ENCODE data around the gene FAM227B. TPM values are rescaled to one million over a fixed set of nuclear protein-coding genes. Genes with fewer than 3 reads are reported as not detected.

FAM227B gene
- total and polyA plus RNA-seq, 2 experiments from 2014 or later: 10.4 to 23.6 TPM

DNA sequence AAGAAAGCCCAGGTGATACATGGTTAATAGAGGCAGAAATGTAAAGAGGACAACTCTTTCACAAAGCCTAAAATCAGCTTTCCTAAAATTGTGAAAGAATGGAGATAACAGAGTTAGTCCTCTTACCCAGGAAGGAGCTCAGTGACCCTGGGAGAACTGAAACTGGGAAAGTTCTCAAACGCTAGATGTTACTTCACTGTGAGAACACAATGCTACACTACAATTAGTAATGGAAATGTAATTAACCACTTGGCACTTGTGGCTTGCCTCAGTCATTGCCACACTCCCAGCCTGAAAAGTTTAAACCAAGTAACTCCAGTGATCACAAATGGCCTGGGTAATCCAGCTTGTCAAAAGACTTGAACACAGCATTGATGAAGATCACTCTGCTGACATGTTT lies 300.3 kb downstream of the FAM227B start:
- no peak overlapping the region for H3K27ac ChIP-seq
- no peak for TF ChIP-seq CTCF (IDR thresholded peaks at IDR 0.05; ENCODE audit: low read depth, low read length)
- DNase-seq (ENCODE audit: low read depth in 1 of 2, low spot score in 1 of 2): peak in 1 of 2 donors; percentile 18
- H3K27me3 ChIP-seq: no peaks in the 10 kb centered on the region
- H3K4me1 ChIP-seq (ENCODE audit: low read depth): peaks cover 4% of the 10 kb centered on the region
- no peaks in the 10 kb centered on the region for H3K36me3 ChIP-seq
- H3K9me3 ChIP-seq (ENCODE audit: low read depth): no peaks in the 10 kb centered on the region
- no peak overlapping the region for H3K4me3 ChIP-seq

DNA sequence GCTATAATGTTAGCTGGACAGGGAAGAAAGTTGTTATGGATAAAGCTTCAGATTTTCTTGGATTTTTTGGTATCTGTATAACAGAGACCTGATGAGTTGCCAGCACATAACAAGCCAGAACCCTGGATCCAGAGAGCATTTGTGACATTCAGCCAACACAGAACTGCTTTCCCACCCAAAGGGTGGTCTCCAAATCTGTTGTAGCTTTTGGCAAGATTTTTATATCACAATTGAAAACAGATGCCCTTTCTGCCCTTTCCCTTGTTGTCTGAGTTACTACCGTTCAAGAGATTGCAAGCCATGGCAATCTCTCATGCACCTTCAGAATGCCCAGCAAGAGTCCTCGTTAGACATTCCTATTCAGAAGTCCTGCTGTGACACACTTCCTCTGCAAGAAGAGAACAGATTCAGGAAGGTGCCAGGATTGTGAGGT lies 305.2 kb downstream of the FAM227B start:
- Histone ChIP-seq H3K27me3 (no peaks in the 10 kb centered on the region), H3K9me3 (ENCODE audit: low read depth) (no peaks in the 10 kb centered on the region), H3K36me3 (no peaks in the 10 kb centered on the region), H3K27ac (no peak overlapping the region), H3K4me1 (ENCODE audit: low read depth) (no peaks in the 10 kb centered on the region), H3K4me3 (no peak overlapping the region)
- DNase-seq (ENCODE audit: low read depth in 1 of 2, low spot score in 1 of 2): peak in 1 of 2 donors; percentile 11
- no peak for TF ChIP-seq CTCF (IDR thresholded peaks at IDR 0.05; ENCODE audit: low read depth, low read length)

DNA sequence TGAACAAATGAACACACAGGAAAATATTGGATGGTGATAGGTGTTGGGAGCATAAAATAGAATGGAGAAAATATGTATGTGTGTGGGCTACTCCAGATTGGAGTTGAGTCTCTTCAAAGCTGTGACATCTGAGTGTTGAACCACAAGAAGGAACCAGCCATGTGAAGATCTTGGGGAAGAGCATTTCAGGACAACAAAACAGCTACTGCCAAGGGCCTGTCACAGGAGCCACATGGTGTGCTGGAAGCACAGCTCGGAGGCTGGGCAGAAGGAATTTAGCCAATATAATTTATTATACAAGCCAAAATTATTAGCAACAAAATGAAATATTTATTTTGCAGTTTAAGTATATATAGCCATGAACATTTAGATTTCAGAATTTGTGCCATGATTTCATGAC lies 305.9 kb downstream of the FAM227B start:
- no peaks in the 10 kb centered on the region for H3K36me3 ChIP-seq
- no peaks in the 10 kb centered on the region for H3K27me3 ChIP-seq
- no peak for TF ChIP-seq CTCF (IDR thresholded peaks at IDR 0.05; ENCODE audit: low read depth, low read length)
- DNase-seq (ENCODE audit: low read depth in 1 of 2, low spot score in 1 of 2): no peak
- H3K4me1 ChIP-seq (ENCODE audit: low read depth): peaks cover 3% of the 10 kb centered on the region
- H3K4me3 ChIP-seq: no peak overlapping the region
- no peaks in the 10 kb centered on the region for H3K9me3 ChIP-seq (ENCODE audit: low read depth)
- H3K27ac ChIP-seq: no peak overlapping the region

DNA sequence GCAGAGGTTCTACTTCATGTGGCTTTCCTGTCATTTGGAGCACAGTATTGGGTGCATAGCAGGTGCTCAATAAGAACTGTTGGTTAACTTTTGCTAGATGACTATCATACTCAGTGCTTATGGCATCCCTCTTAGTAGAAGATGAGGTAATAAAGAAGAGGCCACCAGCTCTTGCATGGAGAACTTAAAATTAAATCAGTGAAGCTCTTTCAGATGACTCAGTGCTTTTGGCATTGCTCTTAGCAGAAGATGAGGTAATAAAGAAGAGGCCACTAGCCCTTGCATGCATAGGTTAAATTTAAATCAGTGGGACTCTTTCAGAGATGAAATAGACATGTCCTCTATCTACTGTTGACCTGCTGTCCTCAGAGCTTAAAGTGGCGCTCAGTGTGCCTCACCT lies 307.0 kb downstream of the FAM227B start:
- Histone ChIP-seq H3K4me1 (ENCODE audit: low read depth) (peaks cover 4% of the 10 kb centered on the region), H3K4me3 (no peak overlapping the region), H3K27ac (no peak overlapping the region), H3K27me3 (no peaks in the 10 kb centered on the region), H3K9me3 (ENCODE audit: low read depth) (no peaks in the 10 kb centered on the region), H3K36me3 (no peaks in the 10 kb centered on the region)
- DNase-seq (ENCODE audit: low read depth in 1 of 2, low spot score in 1 of 2): peak in 1 of 2 donors; percentile 68
- TF ChIP-seq CTCF (IDR thresholded peaks at IDR 0.05; ENCODE audit: low read depth, low read length): no peak

DNA sequence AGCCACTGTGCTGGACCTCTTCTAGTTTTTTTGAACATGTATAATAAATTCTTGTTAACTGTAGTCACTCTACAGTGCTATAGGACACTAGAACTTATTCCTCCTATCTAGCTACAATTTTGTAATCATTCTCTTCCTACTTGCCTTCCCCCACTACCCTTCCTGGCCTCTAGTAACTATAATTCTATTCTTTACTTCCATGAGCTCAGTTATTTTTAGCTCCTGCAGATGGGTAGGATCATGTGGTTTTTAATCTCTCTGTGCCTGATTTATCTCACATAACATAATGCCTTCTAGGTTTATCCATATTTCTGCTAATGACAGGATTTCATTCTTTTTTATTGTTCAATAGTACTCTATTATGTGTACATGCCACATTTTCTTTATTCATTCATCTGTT lies 310.7 kb downstream of the FAM227B start:
- no peaks in the 10 kb centered on the region for H3K9me3 ChIP-seq (ENCODE audit: low read depth)

More for the DNA sequence above, 310.7 kb downstream of the FAM227B start:
- peak in 1 of 2 donors; percentile 25 for DNase-seq (ENCODE audit: low read depth in 1 of 2, low spot score in 1 of 2)
- Histone ChIP-seq H3K4me3 (no peak overlapping the region), H3K36me3 (no peaks in the 10 kb centered on the region), H3K27ac (no peak overlapping the region), H3K27me3 (no peaks in the 10 kb centered on the region), H3K4me1 (ENCODE audit: low read depth) (peaks cover 4% of the 10 kb centered on the region)
- TF ChIP-seq CTCF (IDR thresholded peaks at IDR 0.05; ENCODE audit: low read depth, low read length): no peak
